Skeletal muscle tissue (tissue), 4 donors: ENCODE results near the gene RRP1B. TPM values are rescaled to one million over a fixed set of nuclear protein-coding genes. Genes with fewer than 3 reads are reported as not detected.

ENCODE experiments used
- H3K27ac ChIP-seq: one replicate; pipeline ENCODE4 v1.7.0; 2013; ENCODE audit warnings: mild to moderate bottlenecking, low read depth, low read length, inconsistent platforms
- H3K27me3 ChIP-seq, 3 donors: one replicate each; pipeline ENCODE4 v1.7.0; 2013; ENCODE audit warnings: low read length in 3 of 3; ENCODE audit not compliant: control insufficient read depth in 3 of 3, insufficient read depth in 3 of 3
- H3K36me3 ChIP-seq, 3 donors: one replicate each; pipeline ENCODE4 v1.7.0; 2013; ENCODE audit warnings: low read length in 3 of 3; ENCODE audit not compliant: control insufficient read depth in 3 of 3, insufficient read depth in 3 of 3
- H3K4me1 ChIP-seq, 3 donors: one replicate each; pipeline ENCODE4 v1.7.0; 2013; ENCODE audit warnings: low read length in 3 of 3, mild to moderate bottlenecking in 3 of 3; ENCODE audit not compliant: control insufficient read depth in 3 of 3, insufficient read depth in 3 of 3
- H3K4me3 ChIP-seq, 3 donors: one replicate each; pipeline ENCODE4 v1.7.0; 2013; ENCODE audit warnings: low read length in 3 of 3
- H3K9ac ChIP-seq, 3 donors: one replicate each; pipeline ENCODE4 v1.7.0; 2013; ENCODE audit warnings: low read length in 3 of 3, mild to moderate bottlenecking in 3 of 3, moderate library complexity in 2 of 3, low read depth in 1 of 3
- H3K9me3 ChIP-seq, 3 donors: one replicate each; pipeline ENCODE4 v1.7.0; 2013; ENCODE audit warnings: low read length in 3 of 3; ENCODE audit not compliant: control insufficient read depth in 3 of 3
- total RNA-seq: library from RNA; depleted of rRNA; stranded (reverse); fragments of >200 nt; gene quantifications from one replicate; pipeline ENCODE4 v1.2.3, GENCODE V29; 2014
- donor health status: Osteomylitis.

RRP1B gene
- total RNA-seq, 1 donor from 2014 or later = 13.6 TPM

GRCh38 chr21:43720539-43721166 is 61.3 kb downstream of the RRP1B start:
- no peaks in the 10 kb centered on the region for H3K36me3 ChIP-seq
- peak overlapping the region; percentile 63 to 89 (median 80) for H3K9ac ChIP-seq
- peak overlapping the region; percentile 73 to 90 (median 89) for H3K4me3 ChIP-seq
- no peaks in the 10 kb centered on the region for H3K27me3 ChIP-seq
- no peak overlapping the region for H3K27ac ChIP-seq
- no peaks in the 10 kb centered on the region for H3K9me3 ChIP-seq
- H3K4me1 ChIP-seq = peaks cover 21 to 31% (median 27%) of the 10 kb centered on the region in 3 donors

- H3K9me3 ChIP-seq = no peaks in the 10 kb centered on the region
- H3K36me3 ChIP-seq = no peaks in the 10 kb centered on the region
- no peak overlapping the region for H3K27ac ChIP-seq
- H3K9ac ChIP-seq = peak overlapping the region in 1 of 3 donors; percentile 8
- H3K27me3 ChIP-seq = no peaks in the 10 kb centered on the region
- H3K4me1 ChIP-seq = peaks cover 22 to 35% (median 30%) of the 10 kb centered on the region in 3 donors
- peak overlapping the region in 2 of 3 donors; percentile 26 to 90 for H3K4me3 ChIP-seq
These were observed 61.8 kb downstream of the RRP1B start for GRCh38 chr21:43721206-43721605.

GRCh38 chr21:43721939-43722338 is 62.6 kb downstream of the RRP1B start:
- H3K27ac ChIP-seq = no peak overlapping the region
- H3K36me3 ChIP-seq = no peaks in the 10 kb centered on the region
- no peaks in the 10 kb centered on the region for H3K27me3 ChIP-seq
- H3K4me1 ChIP-seq = peaks cover 30 to 42% (median 35%) of the 10 kb centered on the region in 3 donors
- H3K9ac ChIP-seq = peak overlapping the region in 1 of 3 donors; percentile 25
- no peak overlapping the region for H3K4me3 ChIP-seq
- no peaks in the 10 kb centered on the region for H3K9me3 ChIP-seq

- Histone ChIP-seq H3K9me3 (no peaks in the 10 kb centered on the region), H3K4me3 (no peak overlapping the region), H3K36me3 (no peaks in the 10 kb centered on the region), H3K27ac (no peak overlapping the region), H3K9ac (no peak overlapping the region), H3K27me3 (no peaks in the 10 kb centered on the region), H3K4me1 (peaks cover 47 to 53% (median 52%) of the 10 kb centered on the region in 3 donors)
These were observed 64.3 kb downstream of the RRP1B start for GRCh38 chr21:43723648-43724047.

- Histone ChIP-seq H3K27me3 (no peaks in the 10 kb centered on the region), H3K4me3 (peak overlapping the region in 1 of 3 donors; percentile 32), H3K36me3 (no peaks in the 10 kb centered on the region), H3K27ac (peak overlapping the region; percentile 75), H3K4me1 (peaks cover 40 to 45% (median 42%) of the 10 kb centered on the region in 3 donors), H3K9me3 (no peaks in the 10 kb centered on the region), H3K9ac (peak overlapping the region in 1 of 3 donors; percentile 11)
These were observed 67.5 kb downstream of the RRP1B start for GRCh38 chr21:43726686-43727518.

- H3K27me3 ChIP-seq = no peaks in the 10 kb centered on the region
- H3K9me3 ChIP-seq = no peaks in the 10 kb centered on the region
- peak overlapping the region; percentile 75 for H3K27ac ChIP-seq
- H3K4me1 ChIP-seq = peaks cover 45 to 50% (median 46%) of the 10 kb centered on the region in 3 donors
- peak overlapping the region; percentile 41 to 72 (median 66) for H3K4me3 ChIP-seq
- H3K36me3 ChIP-seq = no peaks in the 10 kb centered on the region
- H3K9ac ChIP-seq = peak overlapping the region in 2 of 3 donors; percentile 27 to 73
These were observed 68.3 kb downstream of the RRP1B start for GRCh38 chr21:43727519-43728153.

GRCh38 chr21:43728154-43728466 is 68.8 kb downstream of the RRP1B start:
- Histone ChIP-seq H3K27ac (peak overlapping the region; percentile 75), H3K4me1 (peaks cover 45 to 50% (median 46%) of the 10 kb centered on the region in 3 donors), H3K36me3 (no peaks in the 10 kb centered on the region), H3K9me3 (no peaks in the 10 kb centered on the region), H3K4me3 (peak overlapping the region; percentile 66 to 72 (median 71)), H3K27me3 (no peaks in the 10 kb centered on the region), H3K9ac (peak overlapping the region; percentile 27 to 73 (median 33))

GRCh38 chr21:43728467-43729390 is 69.4 kb downstream of the RRP1B start:
- peak overlapping the region; percentile 75 for H3K27ac ChIP-seq
- H3K9ac ChIP-seq = peak overlapping the region; percentile 27 to 73 (median 51)
- peaks cover 45 to 55% (median 49%) of the 10 kb centered on the region in 3 donors for H3K4me1 ChIP-seq

GRCh38 chr21:43731476-43731875 is 72.1 kb downstream of the RRP1B start:
- no peaks in the 10 kb centered on the region for H3K27me3 ChIP-seq
- H3K9ac ChIP-seq = peak overlapping the region in 2 of 3 donors; percentile 16 to 50
- peaks cover 44 to 55% (median 48%) of the 10 kb centered on the region in 3 donors for H3K4me1 ChIP-seq

More at GRCh38 chr21:43728467-43729390, 69.4 kb downstream of the RRP1B start:
- Histone ChIP-seq H3K9me3 (no peaks in the 10 kb centered on the region), H3K27me3 (no peaks in the 10 kb centered on the region), H3K36me3 (no peaks in the 10 kb centered on the region), H3K4me3 (peak overlapping the region; percentile 66 to 72 (median 71))

More at GRCh38 chr21:43731476-43731875, 72.1 kb downstream of the RRP1B start:
- peaks cover 0 to 3% (median 0%) of the 10 kb centered on the region in 3 donors for H3K36me3 ChIP-seq
- peak overlapping the region in 1 of 3 donors; percentile 29 for H3K4me3 ChIP-seq
- H3K27ac ChIP-seq = peak overlapping the region; percentile 5
- H3K9me3 ChIP-seq = no peaks in the 10 kb centered on the region
